ENCODE measurements around the gene BBS9. TPM values are rescaled to one million over a fixed set of nuclear protein-coding genes. Genes with fewer than 3 reads are reported as not detected.

BBS9 gene
- total and polyA plus RNA-seq, 9 of the 15 experiments (the other 6 are each of a cell fraction or from before 2014, with no cell fraction given): 0.77 to 3.3 (median 2.4) TPM

DNA sequence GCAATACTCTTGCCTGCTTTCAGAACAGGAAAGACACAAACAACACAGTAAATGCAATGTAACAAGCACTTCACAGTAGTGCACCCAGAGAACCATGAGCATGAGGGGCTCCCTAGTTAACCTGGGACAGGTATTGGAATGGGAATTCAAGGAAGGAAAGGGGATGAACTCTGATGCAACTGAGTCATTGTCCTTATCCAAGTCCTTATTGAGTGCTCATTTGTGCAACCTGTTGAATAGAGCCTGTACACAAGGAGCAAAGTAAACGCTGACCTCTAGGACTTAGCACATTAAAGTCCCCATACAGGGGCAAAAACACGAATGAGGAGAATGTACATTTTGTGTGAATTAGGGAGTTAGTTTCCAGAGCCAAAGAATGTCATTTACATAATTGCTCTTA, 499.5 kb downstream of the BBS9 start:
- Histone ChIP-seq H3K27me3 (ENCODE audit: control insufficient read depth in 2 of 2, insufficient read depth in 2 of 2, low read length in 2 of 2) (no peaks in the 10 kb centered on the region), H3K27ac (ENCODE audit: extremely low read depth, low read depth, low read length) (no peak overlapping the region), H3K4me2 (ENCODE audit: insufficient read depth, low read length) (no peak overlapping the region), H2AFZ (ENCODE audit: low read depth, low read length) (no peak overlapping the region), H3K36me3 (ENCODE audit: control insufficient read depth, insufficient read depth, low read length) (no peaks in the 10 kb centered on the region), H3K79me2 (ENCODE audit: control insufficient read depth, insufficient read depth, low read length) (no peaks in the 10 kb centered on the region), H3K4me3 (no peak overlapping the region), H3K9ac (ENCODE audit: insufficient read depth in 1 of 2, low read depth in 2 of 2, low read length in 2 of 2) (no peak overlapping the region), H3K4me1 (replicated peaks in 1 of 2; ENCODE audit: control insufficient read depth in 2 of 2, insufficient read depth in 2 of 2, low read length in 2 of 2) (no peaks in the 10 kb centered on the region), H3K9me3 (replicated peaks; ENCODE audit: control insufficient read depth, insufficient read depth, low read depth, low read length) (no peaks in the 10 kb centered on the region), H4K20me1 (replicated peaks; ENCODE audit: control insufficient read depth, insufficient read depth, low read length) (no peaks in the 10 kb centered on the region), H3K9me1 (ENCODE audit: control insufficient read depth, insufficient read depth, low read length) (no peaks in the 10 kb centered on the region)
- no TSS peak for BruUV-seq (replicated peaks)
- 0% methylated on average over 2 of the region's 2 CpGs for WGBS (ENCODE audit: insufficient coverage, low coverage, missing lambda C conversion rate)
- no peak for TF ChIP-seq ZNF707 (CRISPR knock-in tag; conservative IDR thresholded peaks at IDR 0.05)
- ChIA-PET CTCF (ENCODE audit: low intra/inter-chr PET ratio) (no interaction called here), POLR2A (interaction anchor here (1.3 kb wide), 1 partner anchor 10 kb away, joined by 3 read pairs; no protein-coding TSS in a partner anchor)
- FAIRE-seq: no peak
- DNase-seq (ENCODE audit: extremely low read depth in 1 of 4, low spot score in 3 of 4): no peak
- in situ Hi-C loops (cut with MboI): no loop called here
- ATAC-seq: no peak
- intact Hi-C loops (cut with micrococcal nuclease): no loop called here

DNA sequence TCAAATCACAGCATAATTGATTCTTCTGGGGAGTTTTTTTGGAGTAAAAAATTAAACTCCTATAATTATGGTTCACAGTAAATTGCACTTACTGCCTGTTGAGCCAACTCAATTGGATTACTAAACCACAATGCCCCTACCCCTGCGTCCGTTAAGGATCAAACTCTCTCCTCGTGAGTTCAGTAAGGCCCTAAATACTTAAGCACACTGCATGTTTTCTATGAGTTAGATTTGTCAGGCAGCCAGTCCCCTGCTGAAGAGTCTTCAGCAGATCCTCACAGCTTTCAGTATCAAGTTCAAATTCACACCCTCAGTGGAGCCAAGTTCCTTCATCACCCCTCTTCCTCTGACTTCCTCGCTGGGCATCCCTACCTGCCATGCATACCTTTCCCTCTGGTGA, 501.0 kb downstream of the BBS9 start:
- ChIA-PET CTCF (ENCODE audit: low intra/inter-chr PET ratio) (no interaction called here), POLR2A (no interaction called here)
- Histone ChIP-seq H3K9me3 (replicated peaks; ENCODE audit: control insufficient read depth, insufficient read depth, low read depth, low read length) (no peaks in the 10 kb centered on the region), H3K36me3 (ENCODE audit: control insufficient read depth, insufficient read depth, low read length) (no peaks in the 10 kb centered on the region), H3K9ac (ENCODE audit: insufficient read depth in 1 of 2, low read depth in 2 of 2, low read length in 2 of 2) (no peak overlapping the region), H3K9me1 (ENCODE audit: control insufficient read depth, insufficient read depth, low read length) (no peaks in the 10 kb centered on the region), H3K27ac (ENCODE audit: extremely low read depth, low read depth, low read length) (no peak overlapping the region), H3K79me2 (ENCODE audit: control insufficient read depth, insufficient read depth, low read length) (no peaks in the 10 kb centered on the region), H3K4me1 (replicated peaks in 1 of 2; ENCODE audit: control insufficient read depth in 2 of 2, insufficient read depth in 2 of 2, low read length in 2 of 2) (no peaks in the 10 kb centered on the region), H2AFZ (ENCODE audit: low read depth, low read length) (no peak overlapping the region), H3K4me2 (ENCODE audit: insufficient read depth, low read length) (no peak overlapping the region), H3K27me3 (ENCODE audit: control insufficient read depth in 2 of 2, insufficient read depth in 2 of 2, low read length in 2 of 2) (no peaks in the 10 kb centered on the region), H3K4me3 (no peak overlapping the region), H4K20me1 (replicated peaks; ENCODE audit: control insufficient read depth, insufficient read depth, low read length) (no peaks in the 10 kb centered on the region)
- no peak for FAIRE-seq
- intact Hi-C loops (cut with micrococcal nuclease) (no loop called here), in situ Hi-C loops (cut with MboI) (no loop called here)
- WGBS (ENCODE audit: insufficient coverage, low coverage, missing lambda C conversion rate): 0% methylated on average over 4 of the region's 4 CpGs
- no peak for ATAC-seq
- BruUV-seq (replicated peaks): no TSS peak
- DNase-seq (ENCODE audit: extremely low read depth in 1 of 4, low spot score in 3 of 4): no peak
- TF ChIP-seq ZNF586 (CRISPR knock-in tag; conservative IDR thresholded peaks at IDR 0.05) (no peak), ZNF184 (CRISPR knock-in tag; IDR thresholded peaks at IDR 0.05) (no peak), CBX5 (IDR thresholded peaks at IDR 0.05; ENCODE audit: borderline replicate concordance, low read depth) (no peak), E2F3 (CRISPR knock-in tag; IDR thresholded peaks at IDR 0.05) (no peak), NFXL1 (CRISPR knock-in tag; IDR thresholded peaks at IDR 0.05) (no peak), ZZZ3 (IDR thresholded peaks at IDR 0.05) (no peak)
- TF ChIP-seq, protein P1, sequence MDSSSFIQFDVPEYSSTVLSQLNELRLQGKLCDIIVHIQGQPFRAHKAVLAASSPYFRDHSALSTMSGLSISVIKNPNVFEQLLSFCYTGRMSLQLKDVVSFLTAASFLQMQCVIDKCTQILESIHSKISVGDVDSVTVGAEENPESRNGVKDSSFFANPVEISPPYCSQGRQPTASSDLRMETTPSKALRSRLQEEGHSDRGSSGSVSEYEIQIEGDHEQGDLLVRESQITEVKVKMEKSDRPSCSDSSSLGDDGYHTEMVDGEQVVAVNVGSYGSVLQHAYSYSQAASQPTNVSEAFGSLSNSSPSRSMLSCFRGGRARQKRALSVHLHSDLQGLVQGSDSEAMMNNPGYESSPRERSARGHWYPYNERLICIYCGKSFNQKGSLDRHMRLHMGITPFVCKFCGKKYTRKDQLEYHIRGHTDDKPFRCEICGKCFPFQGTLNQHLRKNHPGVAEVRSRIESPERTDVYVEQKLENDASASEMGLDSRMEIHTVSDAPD (CRISPR knock-in tag; IDR thresholded peaks at IDR 0.05): no peak
- TF ChIP-seq, protein P2, sequence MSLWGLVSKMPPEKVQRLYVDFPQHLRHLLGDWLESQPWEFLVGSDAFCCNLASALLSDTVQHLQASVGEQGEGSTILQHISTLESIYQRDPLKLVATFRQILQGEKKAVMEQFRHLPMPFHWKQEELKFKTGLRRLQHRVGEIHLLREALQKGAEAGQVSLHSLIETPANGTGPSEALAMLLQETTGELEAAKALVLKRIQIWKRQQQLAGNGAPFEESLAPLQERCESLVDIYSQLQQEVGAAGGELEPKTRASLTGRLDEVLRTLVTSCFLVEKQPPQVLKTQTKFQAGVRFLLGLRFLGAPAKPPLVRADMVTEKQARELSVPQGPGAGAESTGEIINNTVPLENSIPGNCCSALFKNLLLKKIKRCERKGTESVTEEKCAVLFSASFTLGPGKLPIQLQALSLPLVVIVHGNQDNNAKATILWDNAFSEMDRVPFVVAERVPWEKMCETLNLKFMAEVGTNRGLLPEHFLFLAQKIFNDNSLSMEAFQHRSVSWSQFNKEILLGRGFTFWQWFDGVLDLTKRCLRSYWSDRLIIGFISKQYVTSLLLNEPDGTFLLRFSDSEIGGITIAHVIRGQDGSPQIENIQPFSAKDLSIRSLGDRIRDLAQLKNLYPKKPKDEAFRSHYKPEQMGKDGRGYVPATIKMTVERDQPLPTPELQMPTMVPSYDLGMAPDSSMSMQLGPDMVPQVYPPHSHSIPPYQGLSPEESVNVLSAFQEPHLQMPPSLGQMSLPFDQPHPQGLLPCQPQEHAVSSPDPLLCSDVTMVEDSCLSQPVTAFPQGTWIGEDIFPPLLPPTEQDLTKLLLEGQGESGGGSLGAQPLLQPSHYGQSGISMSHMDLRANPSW (CRISPR knock-in tag; IDR thresholded peaks at IDR 0.05): no peak
- TF ChIP-seq, protein P3, sequence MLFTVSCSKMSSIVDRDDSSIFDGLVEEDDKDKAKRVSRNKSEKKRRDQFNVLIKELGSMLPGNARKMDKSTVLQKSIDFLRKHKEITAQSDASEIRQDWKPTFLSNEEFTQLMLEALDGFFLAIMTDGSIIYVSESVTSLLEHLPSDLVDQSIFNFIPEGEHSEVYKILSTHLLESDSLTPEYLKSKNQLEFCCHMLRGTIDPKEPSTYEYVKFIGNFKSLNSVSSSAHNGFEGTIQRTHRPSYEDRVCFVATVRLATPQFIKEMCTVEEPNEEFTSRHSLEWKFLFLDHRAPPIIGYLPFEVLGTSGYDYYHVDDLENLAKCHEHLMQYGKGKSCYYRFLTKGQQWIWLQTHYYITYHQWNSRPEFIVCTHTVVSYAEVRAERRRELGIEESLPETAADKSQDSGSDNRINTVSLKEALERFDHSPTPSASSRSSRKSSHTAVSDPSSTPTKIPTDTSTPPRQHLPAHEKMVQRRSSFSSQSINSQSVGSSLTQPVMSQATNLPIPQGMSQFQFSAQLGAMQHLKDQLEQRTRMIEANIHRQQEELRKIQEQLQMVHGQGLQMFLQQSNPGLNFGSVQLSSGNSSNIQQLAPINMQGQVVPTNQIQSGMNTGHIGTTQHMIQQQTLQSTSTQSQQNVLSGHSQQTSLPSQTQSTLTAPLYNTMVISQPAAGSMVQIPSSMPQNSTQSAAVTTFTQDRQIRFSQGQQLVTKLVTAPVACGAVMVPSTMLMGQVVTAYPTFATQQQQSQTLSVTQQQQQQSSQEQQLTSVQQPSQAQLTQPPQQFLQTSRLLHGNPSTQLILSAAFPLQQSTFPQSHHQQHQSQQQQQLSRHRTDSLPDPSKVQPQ (CRISPR knock-in tag; IDR thresholded peaks at IDR 0.05; ENCODE audit: borderline replicate concordance): no peak

Measured in K562 (cell line).